ENCODE data around the gene APOBEC3H. TPM values are rescaled to one million over a fixed set of nuclear protein-coding genes. Genes with fewer than 3 reads are reported as not detected.

Gene APOBEC3H
- total RNA-seq, 2 donors from 2014 or later, result not detected

- Histone ChIP-seq H3K4me3 (peak overlapping the region in 1 of 2 donors; percentile 62), H3K9me3 (no peaks in the 10 kb centered on the region), H3K27ac (peak overlapping the region; percentile 8 to 89 (median 54)), H3K36me3 (replicated peaks in 1 of 2; ENCODE audit: insufficient read depth in 1 of 2, low read depth in 2 of 2) (no peaks in the 10 kb centered on the region), H3K27me3 (no peaks in the 10 kb centered on the region), H3K4me1 (peaks cover 50% of the 10 kb centered on the region)
- DNase-seq, result peak in 3 of 4 donors; percentile 37 to 59 (median 40)
- intact Hi-C loops (cut with DNase I), result no loop called here
- peak; percentile 7 for ATAC-seq
- peak in 1 of 3 donors; percentile 14 for TF ChIP-seq POLR2A (IDR thresholded peaks at IDR 0.05)
- TF ChIP-seq, protein P1, sequence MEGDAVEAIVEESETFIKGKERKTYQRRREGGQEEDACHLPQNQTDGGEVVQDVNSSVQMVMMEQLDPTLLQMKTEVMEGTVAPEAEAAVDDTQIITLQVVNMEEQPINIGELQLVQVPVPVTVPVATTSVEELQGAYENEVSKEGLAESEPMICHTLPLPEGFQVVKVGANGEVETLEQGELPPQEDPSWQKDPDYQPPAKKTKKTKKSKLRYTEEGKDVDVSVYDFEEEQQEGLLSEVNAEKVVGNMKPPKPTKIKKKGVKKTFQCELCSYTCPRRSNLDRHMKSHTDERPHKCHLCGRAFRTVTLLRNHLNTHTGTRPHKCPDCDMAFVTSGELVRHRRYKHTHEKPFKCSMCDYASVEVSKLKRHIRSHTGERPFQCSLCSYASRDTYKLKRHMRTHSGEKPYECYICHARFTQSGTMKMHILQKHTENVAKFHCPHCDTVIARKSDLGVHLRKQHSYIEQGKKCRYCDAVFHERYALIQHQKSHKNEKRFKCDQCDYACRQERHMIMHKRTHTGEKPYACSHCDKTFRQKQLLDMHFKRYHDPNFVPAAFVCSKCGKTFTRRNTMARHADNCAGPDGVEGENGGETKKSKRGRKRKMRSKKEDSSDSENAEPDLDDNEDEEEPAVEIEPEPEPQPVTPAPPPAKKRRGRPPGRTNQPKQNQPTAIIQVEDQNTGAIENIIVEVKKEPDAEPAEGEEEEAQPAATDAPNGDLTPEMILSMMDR (IDR thresholded peaks at IDR 0.05), result no peak
- WGBS, 2 donors, result 12 to 21% methylated on average over 22 of the region's 22 CpGs
Measured at GRCh38 chr22:39144101-39144767, 47.2 kb downstream of the APOBEC3H start.

DNA sequence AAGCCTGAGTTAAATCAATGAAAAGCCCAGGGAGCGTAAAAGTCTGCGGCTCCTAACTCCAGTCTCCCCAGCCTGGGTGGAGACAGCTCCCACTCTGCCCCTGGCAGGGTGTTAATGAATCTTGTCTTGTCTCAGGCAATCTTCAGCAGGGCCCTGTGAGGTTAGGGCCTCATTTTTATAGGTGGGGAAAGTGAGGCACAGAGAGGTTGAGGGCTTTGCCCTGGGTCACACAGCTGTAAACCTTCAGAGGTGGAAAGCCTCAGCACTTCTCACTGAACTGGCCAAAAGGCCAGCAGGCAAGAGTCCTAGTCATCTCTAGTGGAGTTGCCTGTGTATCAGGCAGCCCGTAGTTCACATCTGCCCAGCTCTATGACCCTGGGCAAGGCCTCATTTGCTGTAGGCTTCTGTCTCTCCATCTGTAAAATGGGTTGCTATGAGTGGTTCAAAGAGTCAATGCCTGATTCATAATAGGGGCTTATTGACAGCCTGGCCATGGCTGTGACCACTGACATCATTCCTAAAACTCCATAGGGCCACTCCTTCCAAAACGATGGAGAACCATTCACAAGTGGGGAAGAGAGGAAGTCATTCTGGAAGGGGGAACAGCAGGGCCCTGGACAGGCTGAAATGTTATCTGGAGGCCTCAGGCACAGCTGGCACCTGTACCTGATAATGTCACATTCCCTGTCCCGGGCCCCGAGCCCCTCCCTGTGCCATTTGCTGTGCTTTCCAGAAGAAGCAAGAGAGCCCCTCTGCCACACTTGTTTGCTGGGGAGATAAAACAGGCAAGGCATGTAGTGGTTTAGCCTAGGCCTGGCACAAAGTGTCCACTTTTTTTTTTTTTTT, 49.4 kb downstream of the APOBEC3H start:
- no peaks in the 10 kb centered on the region for H3K27me3 ChIP-seq
- ATAC-seq (no peak), DNase-seq (peak in 2 of 4 donors; percentile 16 to 37)
- H3K36me3 ChIP-seq (replicated peaks in 1 of 2; ENCODE audit: insufficient read depth in 1 of 2, low read depth in 2 of 2), result no peaks in the 10 kb centered on the region
- peaks cover 71% of the 10 kb centered on the region for H3K4me1 ChIP-seq
- H3K27ac ChIP-seq, result peak overlapping the region; percentile 82 to 89 (median 86)
- H3K4me3 ChIP-seq, result no peak overlapping the region
- 20 to 31% methylated on average over 6 of the region's 6 CpGs for whole genome bisulfite sequencing, 2 donors
- no peaks in the 10 kb centered on the region for H3K9me3 ChIP-seq
- intact Hi-C loops (cut with DNase I), result no loop called here
- no peak for TF ChIP-seq POLR2A (IDR thresholded peaks at IDR 0.05)
- TF ChIP-seq, protein P1 (IDR thresholded peaks at IDR 0.05), result no peak

DNA sequence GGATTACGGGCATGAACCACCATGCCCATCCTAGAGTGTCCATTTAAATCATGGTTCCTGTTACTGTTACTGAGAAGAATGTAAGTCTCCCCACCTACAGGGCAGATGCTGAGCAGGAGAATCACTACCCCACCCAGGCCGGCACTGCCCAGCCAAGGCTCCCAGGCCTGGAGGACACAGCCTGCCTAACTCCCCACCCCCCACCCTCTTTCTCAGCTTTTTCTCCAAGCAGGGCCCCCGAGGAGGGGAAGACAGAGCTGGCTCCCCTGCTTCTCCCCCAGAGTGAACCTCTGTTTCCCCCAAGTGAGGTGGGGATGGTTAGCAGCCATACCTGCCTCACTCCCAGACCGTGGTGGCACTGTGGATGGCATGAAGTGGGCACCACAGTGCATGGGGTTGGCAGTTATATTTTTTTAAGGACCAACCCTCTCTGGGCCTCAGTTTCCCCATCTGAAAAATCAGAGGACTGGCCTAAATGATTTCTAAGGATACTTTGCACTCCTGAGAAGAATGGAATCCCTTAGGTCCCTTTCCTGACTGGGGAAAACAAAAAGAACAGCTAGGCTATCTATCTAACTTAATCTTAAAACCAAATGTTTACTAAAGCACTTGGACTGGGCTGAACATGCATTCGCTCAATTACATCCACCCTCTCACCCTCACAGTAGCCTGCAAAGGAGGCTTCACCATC, 50.4 kb downstream of the APOBEC3H start:
- peaks cover 77% of the 10 kb centered on the region for H3K4me1 ChIP-seq
- no peaks in the 10 kb centered on the region for H3K36me3 ChIP-seq (replicated peaks in 1 of 2; ENCODE audit: insufficient read depth in 1 of 2, low read depth in 2 of 2)
- intact Hi-C loops (cut with DNase I), result no loop called here
- H3K27ac ChIP-seq, result peak overlapping the region in 3 of 4 donors; percentile 53 to 64 (median 61)
- no peak overlapping the region for H3K4me3 ChIP-seq
- DNase-seq, result no peak
- no peaks in the 10 kb centered on the region for H3K27me3 ChIP-seq
- TF ChIP-seq, protein P1 (IDR thresholded peaks at IDR 0.05), result no peak
- no peak for TF ChIP-seq POLR2A (IDR thresholded peaks at IDR 0.05)
- WGBS, 2 donors, result 74 to 85% methylated on average over 4 to 5 of the region's 5 CpGs
- H3K9me3 ChIP-seq, result no peaks in the 10 kb centered on the region
- no peak for ATAC-seq

DNA sequence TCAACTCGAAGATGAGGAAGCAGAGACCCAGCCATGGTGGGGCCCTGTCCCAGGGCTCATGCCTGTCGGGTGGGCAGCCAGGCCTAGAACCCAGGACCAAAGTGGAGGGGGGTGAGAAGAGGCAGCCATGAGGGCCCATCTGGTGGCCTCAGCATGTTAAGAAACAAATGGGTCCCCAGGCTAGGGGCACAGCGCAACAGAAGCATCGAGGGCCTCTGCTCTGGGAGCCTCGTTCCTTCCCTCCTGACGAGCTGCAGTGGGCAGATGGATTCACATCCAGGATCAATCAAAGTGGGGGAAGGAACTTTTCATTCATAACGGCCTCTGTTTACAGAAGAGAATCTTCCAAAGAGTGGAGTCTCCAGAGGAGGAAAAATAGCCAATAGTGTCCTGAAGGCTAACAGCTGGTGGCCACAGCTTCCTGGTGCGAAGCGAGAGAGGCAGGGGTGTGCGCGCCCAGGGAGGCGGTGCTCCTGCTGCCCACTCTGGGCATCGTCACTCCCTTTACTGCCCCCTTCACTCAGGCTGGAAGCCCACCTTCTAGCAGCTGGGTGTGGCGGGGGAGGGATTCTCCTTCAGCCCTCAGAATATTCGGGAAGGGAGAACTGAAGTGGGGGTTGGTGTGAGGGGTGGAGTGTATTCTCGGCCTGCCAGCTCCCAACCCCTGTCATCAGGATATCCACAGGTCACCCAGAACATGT, 51.1 kb downstream of the APOBEC3H start:
- intact Hi-C loops (cut with DNase I), result no loop called here
- Histone ChIP-seq H3K27ac (peak overlapping the region in 3 of 4 donors; percentile 53 to 64 (median 61)), H3K4me1 (peaks cover 81% of the 10 kb centered on the region), H3K4me3 (no peak overlapping the region), H3K9me3 (no peaks in the 10 kb centered on the region), H3K27me3 (no peaks in the 10 kb centered on the region), H3K36me3 (replicated peaks in 1 of 2; ENCODE audit: insufficient read depth in 1 of 2, low read depth in 2 of 2) (no peaks in the 10 kb centered on the region)
- no peak for TF ChIP-seq POLR2A (IDR thresholded peaks at IDR 0.05)
- TF ChIP-seq, protein P1 (IDR thresholded peaks at IDR 0.05), result no peak
- DNase-seq, result no peak
- ATAC-seq, result no peak
- 72 to 83% methylated on average over 14 to 16 of the region's 16 CpGs for WGBS, 2 donors
